T-cell (primary cell): ENCODE results near the gene NTMT1. TPM values are rescaled to one million over a fixed set of nuclear protein-coding genes. Genes with fewer than 3 reads are reported as not detected.

Experiments used
- ATAC-seq, 4 experiments: fragments of 200-7000 bp in 3 of 4; fragments of 150-1000 bp in 1 of 4; cut with Tn5 transposase; replicated peaks in 1 of 4; 1 replicate in 3 of 4; 2 replicates in 1 of 4; pipeline ENCODE4 v1.10.0; 2021; ENCODE audit warnings: moderate library complexity in 3 of 4, mild to moderate bottlenecking in 2 of 4, moderate number of reproducible peaks in 1 of 4
- CTCF ChIA-PET, 2 donors: fragments of 300-600 bp; sonication (Branson Sonifier 250); formaldehyde crosslinking; loops; one replicate each; lab custom pipeline; 2022; ENCODE audit warnings: antibody characterized with exemption in 2 of 2; lab: Charles Lee
- POLR2A ChIA-PET, 2 donors: fragments of 300-600 bp; sonication (Branson Sonifier 250); formaldehyde crosslinking; loops; one replicate each; lab custom pipeline; 2022; ENCODE audit warnings: antibody characterized with exemption in 2 of 2; lab: Charles Lee
- DNase-seq, 35 experiments: peaks; one replicate each; pipeline versions ENCODE4 v3.0.0 to v3.0.0-alpha.2; 2013 to 2023
- H3K27ac ChIP-seq: one replicate; pipeline ENCODE4 v1.5.1; 2013; ENCODE audit warnings: low read length
- H3K27me3 ChIP-seq, 2 experiments: replicated peaks in 1 of 2; 1 replicate in 1 of 2; 2 replicates in 1 of 2; pipeline versions ENCODE4 v1.6.1 to v1.7.0; 2013; ENCODE audit warnings: low read length in 1 of 2, mixed read lengths in 1 of 2; ENCODE audit not compliant: control insufficient read depth in 2 of 2, insufficient read depth in 2 of 2; ENCODE audit errors: extremely low read depth in 1 of 2
- H3K36me3 ChIP-seq, 2 donors: 1 replicate in 1 of 2; 2 replicates in 1 of 2; pipeline versions ENCODE4 v1.6.1 to v1.7.0; 2013; ENCODE audit warnings: low read length in 1 of 2; ENCODE audit not compliant: control insufficient read depth in 2 of 2, insufficient read depth in 1 of 2; ENCODE audit errors: extremely low read depth in 1 of 2
- H3K4me1 ChIP-seq, 2 experiments: 1 replicate in 1 of 2; 2 replicates in 1 of 2; pipeline versions ENCODE4 v1.6.1 to v1.7.0; 2013; ENCODE audit warnings: low read length in 2 of 2, mixed read lengths in 1 of 2; ENCODE audit not compliant: insufficient read depth in 2 of 2, control insufficient read depth in 1 of 2; ENCODE audit errors: extremely low read depth in 1 of 2
- H3K4me3 ChIP-seq, 2 donors: 1 replicate in 1 of 2; 2 replicates in 1 of 2; pipeline versions ENCODE4 v1.5.1 to v1.7.0; 2013; ENCODE audit warnings: mild to moderate bottlenecking in 2 of 2, low read length in 1 of 2, moderate library complexity in 1 of 2; ENCODE audit not compliant: control insufficient read depth in 1 of 2; ENCODE audit errors: extremely low read depth in 1 of 2
- H3K9me3 ChIP-seq: 2 replicates; pipeline ENCODE4 v1.7.0; 2013
- H3K27ac Mint-ChIP-seq, 2 donors: one replicate each; pipeline ENCODE4 v1.8.0; 2020 to 2021; ENCODE audit warnings: mild to moderate bottlenecking in 2 of 2, mixed read lengths in 2 of 2
- H3K27me3 Mint-ChIP-seq, 2 donors: one replicate each; pipeline ENCODE4 v1.8.0; 2021 to 2022; ENCODE audit warnings: mixed read lengths in 2 of 2
- H3K36me3 Mint-ChIP-seq: one replicate; pipeline ENCODE4 v1.8.0; 2021; ENCODE audit warnings: mixed read lengths
- H3K4me1 Mint-ChIP-seq, 3 donors: one replicate each; pipeline ENCODE4 v1.8.0; 2020 to 2022; ENCODE audit warnings: mixed read lengths in 3 of 3, mild to moderate bottlenecking in 1 of 3
- H3K4me3 Mint-ChIP-seq, 3 donors: one replicate each; pipeline ENCODE4 v1.8.0; 2020 to 2022; ENCODE audit warnings: mild to moderate bottlenecking in 3 of 3, mixed read lengths in 3 of 3, moderate library complexity in 3 of 3
- H3K9me3 Mint-ChIP-seq, 3 donors: one replicate each; pipeline ENCODE4 v1.8.0; 2020 to 2022; ENCODE audit warnings: mixed read lengths in 3 of 3
- WGBS: methylation state at CpG from one replicate; pipeline ENCODE4 v1.1.5; 2013; ENCODE audit warnings: missing lambda C conversion rate; ENCODE audit not compliant: insufficient coverage; 5-methylcytosine and 5-hydroxymethylcytosine counted together
- total RNA-seq, 35 experiments: library from RNA in 6 of 35; stranded (reverse) in 6 of 35; fragments of 120-200 nt in 1 of 35; gene quantifications; one replicate each; pipeline versions ENCODE4 v1.2.1 to v1.2.4 and lab custom pipeline; 2013 to 2026

NTMT1 gene
- total RNA-seq, 5 donors from 2014 or later (not counting 1 experiment from before 2014, with no cell fraction given), result 31.0 to 45.0 (median 40.3) TPM

DNA sequence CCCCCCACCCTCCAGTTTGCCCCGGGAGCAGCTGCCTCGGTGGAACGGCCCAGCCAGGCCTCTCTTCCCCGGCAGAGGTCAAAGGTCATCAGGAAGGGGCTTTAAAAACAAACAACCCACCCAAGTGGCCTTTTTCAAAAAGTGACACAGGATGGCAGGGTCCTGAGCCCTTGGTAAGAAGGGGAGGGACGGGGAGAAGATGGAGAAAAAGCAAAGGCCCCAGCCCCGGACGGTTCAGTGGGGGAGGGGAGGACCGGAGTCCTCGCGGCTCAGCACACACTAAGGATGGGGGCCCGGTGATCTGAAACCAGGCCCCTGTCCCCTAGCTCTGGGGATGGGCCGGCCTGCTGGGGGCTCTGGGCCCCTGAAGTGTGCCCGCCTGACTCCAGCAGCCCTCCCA is 40.6 kb downstream of the NTMT1 start:
- H3K4me3 Mint-ChIP-seq, result no peak overlapping the region

DNA sequence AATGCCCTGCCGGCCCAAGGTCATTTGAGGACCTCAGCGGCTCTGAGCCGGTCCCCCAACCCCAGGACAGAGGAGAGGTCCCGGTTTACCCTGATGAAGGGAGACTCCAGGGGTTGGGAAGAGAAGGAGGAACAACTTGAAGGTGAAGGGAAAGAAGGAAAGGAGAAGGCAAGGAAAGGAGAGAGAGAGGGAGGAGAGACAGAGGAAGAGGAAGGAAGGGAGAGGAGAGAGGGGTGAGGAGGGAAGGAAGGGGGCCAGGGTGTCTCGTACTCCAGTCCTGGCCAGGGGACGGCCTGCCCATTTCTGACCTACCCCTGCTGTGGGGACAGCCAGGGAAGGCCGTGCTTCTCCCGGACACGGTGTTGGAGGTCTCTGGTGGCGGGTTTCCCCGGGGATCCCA is 41.4 kb downstream of the NTMT1 start:
- Mint-ChIP-seq H3K4me3 (no peak overlapping the region), H3K27me3 (peaks cover 5 to 33% of the 10 kb centered on the region in 2 donors), H3K4me1 (peaks cover 0 to 4% (median 3%) of the 10 kb centered on the region in 3 donors), H3K27ac (no peak overlapping the region), H3K9me3 (no peaks in the 10 kb centered on the region), H3K36me3 (no peaks in the 10 kb centered on the region)
- DNase-seq, result no peak
- H3K4me1 ChIP-seq, result peaks cover 0 to 18% of the 10 kb centered on the region in 2 experiments
- ATAC-seq, result no peak
- ChIA-PET CTCF (no interaction called here), POLR2A (no interaction called here)
- 88% methylated on average over 10 of the region's 11 CpGs for WGBS
- H3K4me3 ChIP-seq, result no peak overlapping the region
- no peaks in the 10 kb centered on the region for H3K9me3 ChIP-seq
- no peak overlapping the region for H3K27ac ChIP-seq
- H3K36me3 ChIP-seq, result no peaks in the 10 kb centered on the region
- peaks cover 4 to 49% of the 10 kb centered on the region in 2 experiments for H3K27me3 ChIP-seq

More for the DNA sequence above, 40.6 kb downstream of the NTMT1 start:
- Mint-ChIP-seq H3K36me3 (no peaks in the 10 kb centered on the region), H3K27ac (no peak overlapping the region), H3K27me3 (peaks cover 5 to 33% of the 10 kb centered on the region in 2 donors), H3K9me3 (no peaks in the 10 kb centered on the region), H3K4me1 (peaks cover 0 to 4% (median 3%) of the 10 kb centered on the region in 3 donors)
- Histone ChIP-seq H3K27ac (no peak overlapping the region), H3K4me3 (no peak overlapping the region), H3K4me1 (peaks cover 0 to 18% of the 10 kb centered on the region in 2 experiments), H3K27me3 (peaks cover 4 to 49% of the 10 kb centered on the region in 2 experiments), H3K36me3 (no peaks in the 10 kb centered on the region), H3K9me3 (no peaks in the 10 kb centered on the region)
- WGBS, result 83% methylated on average over 2 of the region's 13 CpGs
- DNase-seq (no peak), ATAC-seq (no peak)
- POLR2A ChIA-PET, result no interaction called here
- CTCF ChIA-PET, result no interaction called here

DNA sequence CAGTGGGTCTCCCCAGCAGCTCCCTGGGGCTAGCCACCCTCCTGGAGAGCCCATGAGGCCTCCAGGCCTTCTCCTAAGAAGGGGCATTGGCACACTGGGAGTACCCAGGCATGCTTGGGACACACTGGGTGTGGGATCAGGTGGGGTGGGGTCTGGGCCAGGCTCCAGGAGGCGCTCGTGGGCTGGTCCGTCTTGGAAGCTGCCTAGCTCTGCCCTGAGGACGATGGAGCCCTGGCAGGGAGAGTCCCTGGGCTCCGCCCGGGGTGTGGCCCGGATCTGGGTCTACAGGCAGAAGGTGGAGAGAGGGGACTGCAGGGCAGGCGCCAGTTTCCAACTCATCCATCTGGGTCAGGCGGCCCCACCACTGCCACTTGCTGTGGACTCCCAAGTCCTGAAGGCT is 41.9 kb downstream of the NTMT1 start:
- Histone ChIP-seq H3K4me1 (peaks cover 0 to 18% of the 10 kb centered on the region in 2 experiments), H3K27me3 (peaks cover 4 to 49% of the 10 kb centered on the region in 2 experiments), H3K4me3 (no peak overlapping the region), H3K36me3 (no peaks in the 10 kb centered on the region), H3K9me3 (no peaks in the 10 kb centered on the region), H3K27ac (no peak overlapping the region)
- Mint-ChIP-seq H3K4me1 (peaks cover 0 to 4% (median 3%) of the 10 kb centered on the region in 3 donors), H3K36me3 (no peaks in the 10 kb centered on the region), H3K4me3 (no peak overlapping the region), H3K27ac (no peak overlapping the region), H3K27me3 (peaks cover 5 to 35% of the 10 kb centered on the region in 2 donors), H3K9me3 (no peaks in the 10 kb centered on the region)
- CTCF ChIA-PET, result no interaction called here
- WGBS, result 82% methylated on average over 7 of the region's 9 CpGs
- ATAC-seq (no peak), DNase-seq (no peak)
- POLR2A ChIA-PET, result no interaction called here

DNA sequence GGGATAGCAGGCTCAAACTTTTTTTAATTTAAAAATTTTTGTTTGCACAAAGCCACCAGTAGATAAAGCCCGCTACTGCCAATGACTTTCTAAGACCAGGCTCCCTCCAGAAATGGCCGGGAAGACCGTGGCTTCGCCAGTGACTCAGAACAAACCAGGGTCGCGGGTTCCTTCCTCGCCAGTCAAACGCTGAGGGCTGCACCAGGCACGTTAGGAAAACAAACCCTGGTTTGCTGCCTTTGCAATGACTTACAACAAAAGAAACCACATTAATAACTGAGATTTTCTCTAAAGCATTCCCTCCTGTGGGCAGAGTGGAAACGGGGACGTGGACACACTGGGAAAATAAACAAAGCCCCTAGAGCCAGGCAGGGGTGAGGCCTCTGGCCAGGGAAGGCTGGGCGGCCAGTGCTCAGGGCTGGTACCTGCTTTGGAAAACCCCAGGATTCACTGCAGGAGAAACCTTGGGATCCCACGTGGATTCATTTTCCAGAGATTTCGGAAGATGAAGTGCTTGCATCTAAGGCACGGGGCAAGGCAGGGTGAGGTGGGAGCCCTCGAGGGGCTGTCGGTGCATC is 43.3 kb downstream of the NTMT1 start:
- H3K27me3 ChIP-seq, result peaks cover 4 to 51% of the 10 kb centered on the region in 2 experiments
- ATAC-seq (no peak), DNase-seq (no peak)
- Mint-ChIP-seq H3K27ac (no peak overlapping the region), H3K27me3 (peaks cover 5 to 36% of the 10 kb centered on the region in 2 donors), H3K4me1 (peaks cover 0 to 4% (median 3%) of the 10 kb centered on the region in 3 donors), H3K9me3 (no peaks in the 10 kb centered on the region), H3K4me3 (no peak overlapping the region), H3K36me3 (no peaks in the 10 kb centered on the region)
- ChIA-PET CTCF (interaction anchor here in 1 of 2 donors (0.6 kb wide), 1 partner anchor 9 kb away, joined by 3 read pairs; no protein-coding TSS in a partner anchor), POLR2A (no interaction called here)
- no peaks in the 10 kb centered on the region for H3K9me3 ChIP-seq
- no peaks in the 10 kb centered on the region for H3K36me3 ChIP-seq
- H3K27ac ChIP-seq, result no peak overlapping the region
- peaks cover 0 to 18% of the 10 kb centered on the region in 2 experiments for H3K4me1 ChIP-seq
- no peak overlapping the region for H3K4me3 ChIP-seq
- WGBS, result 36% methylated on average over 11 of the region's 17 CpGs

DNA sequence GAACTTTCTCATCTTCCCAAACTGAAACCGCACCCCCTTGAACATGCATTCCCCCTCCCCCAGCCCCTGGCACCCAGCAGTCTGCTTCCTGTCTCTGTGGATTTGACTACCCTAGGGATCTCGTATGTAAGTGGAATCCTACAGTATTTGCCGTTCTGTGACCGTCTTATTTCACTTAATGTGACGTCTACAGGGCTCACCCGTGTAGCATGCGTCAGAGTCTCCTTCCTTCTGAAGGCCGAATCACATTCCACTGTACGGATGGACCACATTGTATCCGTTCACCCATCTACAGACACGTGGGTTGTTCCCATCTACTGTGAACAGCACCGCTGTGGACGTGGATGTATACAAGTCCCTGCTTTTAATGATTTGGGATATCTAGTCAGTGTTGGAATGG is 44.0 kb downstream of the NTMT1 start:
- POLR2A ChIA-PET, result no interaction called here
- ATAC-seq, result no peak
- H3K27ac Mint-ChIP-seq, result no peak overlapping the region

GRCh38 chr9:129671065-129671464 is 45.1 kb downstream of the NTMT1 start:
- POLR2A ChIA-PET, result no interaction called here
- CTCF ChIA-PET, result no interaction called here
- no peak overlapping the region for H3K4me3 Mint-ChIP-seq
- DNase-seq (no peak), ATAC-seq (no peak)
- Histone ChIP-seq H3K27me3 (peaks cover 4 to 51% of the 10 kb centered on the region in 2 experiments), H3K27ac (no peak overlapping the region), H3K4me3 (no peak overlapping the region), H3K36me3 (no peaks in the 10 kb centered on the region), H3K4me1 (peaks cover 0 to 7% of the 10 kb centered on the region in 2 experiments), H3K9me3 (no peaks in the 10 kb centered on the region)
- WGBS, result 77% methylated on average over 6 of the region's 9 CpGs
- peaks cover 5 to 29% of the 10 kb centered on the region in 2 donors for H3K27me3 Mint-ChIP-seq
- H3K36me3 Mint-ChIP-seq, result no peaks in the 10 kb centered on the region
- H3K27ac Mint-ChIP-seq, result no peak overlapping the region
- H3K4me1 Mint-ChIP-seq, result no peaks in the 10 kb centered on the region
- no peaks in the 10 kb centered on the region for H3K9me3 Mint-ChIP-seq

More for the DNA sequence above, 44.0 kb downstream of the NTMT1 start:
- Mint-ChIP-seq H3K27me3 (peaks cover 5 to 30% of the 10 kb centered on the region in 2 donors), H3K36me3 (no peaks in the 10 kb centered on the region), H3K9me3 (no peaks in the 10 kb centered on the region), H3K4me1 (peaks cover 0 to under 1% (median 0%) of the 10 kb centered on the region in 3 donors), H3K4me3 (no peak overlapping the region)
- H3K36me3 ChIP-seq, result no peaks in the 10 kb centered on the region
- H3K4me3 ChIP-seq, result no peak overlapping the region
- no peak for DNase-seq
- H3K27me3 ChIP-seq, result peaks cover 4 to 50% of the 10 kb centered on the region in 2 experiments
- CTCF ChIA-PET, result no interaction called here
- WGBS, result 86% methylated on average over 8 of the region's 13 CpGs
- no peaks in the 10 kb centered on the region for H3K9me3 ChIP-seq
- H3K4me1 ChIP-seq, result peaks cover 0 to 14% of the 10 kb centered on the region in 2 experiments
- H3K27ac ChIP-seq, result no peak overlapping the region
